ENCODE results near the gene ECHS1.
"Not testable (repeated sequence)": the region's sequence is repeated elsewhere in the genome, so short reads cannot be mapped to it uniquely, and the experiment has no call there.

The ECHS1 gene

GRCh38 chr10:133373174-133374090 lies at the start of gene ECHS1:
Gene ECHS1, minus strand, starts transcription at chr10:133373354. Its CDS starts 21 bp downstream, at chr10:133373333.
- peak; percentile 45 for DNase-seq (ENCODE audit: low read depth, low spot score)

GRCh38 chr10:133422223-133422806 lies 49.2 kb upstream of the ECHS1 start:
- DNase-seq (ENCODE audit: low read depth, low spot score): no peak

- no peak for DNase-seq (ENCODE audit: low read depth, low spot score)
These were observed 48.4 kb upstream of the ECHS1 start for GRCh38 chr10:133421336-133422222.

GRCh38 chr10:133420579-133420978 lies 47.4 kb upstream of the ECHS1 start:
- no peak for DNase-seq (ENCODE audit: low read depth, low spot score)

GRCh38 chr10:133420028-133420427 lies 46.9 kb upstream of the ECHS1 start:
- DNase-seq (ENCODE audit: low read depth, low spot score): no peak

GRCh38 chr10:133419211-133419950 lies 46.2 kb upstream of the ECHS1 start:
- no peak for DNase-seq (ENCODE audit: low read depth, low spot score)

GRCh38 chr10:133418289-133418993 lies 45.3 kb upstream of the ECHS1 start:
- DNase-seq (ENCODE audit: low read depth, low spot score): no peak

GRCh38 chr10:133415752-133416151 lies 42.6 kb upstream of the ECHS1 start:
- DNase-seq (ENCODE audit: low read depth, low spot score): no peak

GRCh38 chr10:133414401-133414800 lies 41.2 kb upstream of the ECHS1 start:
- DNase-seq (ENCODE audit: low read depth, low spot score): not testable (repeated sequence)

GRCh38 chr10:133412381-133412711 lies 39.2 kb upstream of the ECHS1 start:
- DNase-seq (ENCODE audit: low read depth, low spot score): no peak

GRCh38 chr10:133411523-133412380 lies 38.6 kb upstream of the ECHS1 start:
- DNase-seq (ENCODE audit: low read depth, low spot score): no peak

- DNase-seq (ENCODE audit: low read depth, low spot score): no peak
These were observed 32.8 kb upstream of the ECHS1 start for GRCh38 chr10:133405844-133406527.

- no peak for DNase-seq (ENCODE audit: low read depth, low spot score)
These were observed 32.1 kb upstream of the ECHS1 start for GRCh38 chr10:133405272-133405671.

- DNase-seq (ENCODE audit: low read depth, low spot score): no peak
These were observed 30.6 kb upstream of the ECHS1 start for GRCh38 chr10:133403784-133404183.

- DNase-seq (ENCODE audit: low read depth, low spot score): no peak
These were observed 30.2 kb upstream of the ECHS1 start for GRCh38 chr10:133403359-133403758.

GRCh38 chr10:133401981-133402725 lies 29.0 kb upstream of the ECHS1 start:
- no peak for DNase-seq (ENCODE audit: low read depth, low spot score)

GRCh38 chr10:133401500-133401899 lies 28.3 kb upstream of the ECHS1 start:
- no peak for DNase-seq (ENCODE audit: low read depth, low spot score)

GRCh38 chr10:133400624-133401424 lies 27.7 kb upstream of the ECHS1 start:
- no peak for DNase-seq (ENCODE audit: low read depth, low spot score)
